Activated gamma-delta T cell (primary cell): ENCODE measurements around the gene BCR.
"Not testable (repeated sequence)": the region's sequence is repeated elsewhere in the genome, so short reads cannot be mapped to it uniquely, and the experiment has no call there.

Experiments
- DNase-seq: peaks from one replicate; lab custom pipeline; 2025; lab: John Stamatoyannopoulos, UW

Gene BCR

GRCh38 chr22:23289851-23290724 lies 109.8 kb downstream of the BCR start:
- DNase-seq = no peak

- DNase-seq = no peak
These were observed 111.6 kb downstream of the BCR start for GRCh38 chr22:23291806-23292452.

GRCh38 chr22:23292453-23293350 lies 112.4 kb downstream of the BCR start:
- no peak for DNase-seq

- no peak for DNase-seq
These were observed 113.4 kb downstream of the BCR start for GRCh38 chr22:23293720-23294119.

- no peak for DNase-seq
These were observed 113.9 kb downstream of the BCR start for GRCh38 chr22:23294221-23294620.

- no peak for DNase-seq
These were observed 120.2 kb downstream of the BCR start for GRCh38 chr22:23300476-23300875.

GRCh38 chr22:23301591-23301990 lies 121.3 kb downstream of the BCR start:
- no peak for DNase-seq

GRCh38 chr22:23302171-23303002 lies 122.1 kb downstream of the BCR start:
- DNase-seq = no peak

GRCh38 chr22:23305321-23305910 lies 125.1 kb downstream of the BCR start:
- DNase-seq = no peak

- DNase-seq = no peak
These were observed 125.6 kb downstream of the BCR start for GRCh38 chr22:23305922-23306374.

- DNase-seq = no peak
These were observed 126.2 kb downstream of the BCR start for GRCh38 chr22:23306438-23306921.

GRCh38 chr22:23306926-23307325 lies 126.6 kb downstream of the BCR start:
- DNase-seq = no peak

- DNase-seq = not testable (repeated sequence)
These were observed 127.2 kb downstream of the BCR start for GRCh38 chr22:23307511-23307910.

GRCh38 chr22:23309261-23309660 lies 129.0 kb downstream of the BCR start:
- not testable (repeated sequence) for DNase-seq

- DNase-seq = not testable (repeated sequence)
These were observed 130.3 kb downstream of the BCR start for GRCh38 chr22:23310443-23311097.

GRCh38 chr22:23311635-23312420 lies 131.5 kb downstream of the BCR start:
- DNase-seq = not testable (repeated sequence)

- no peak for DNase-seq
These were observed 133.7 kb downstream of the BCR start for GRCh38 chr22:23313791-23314567.

- no peak for DNase-seq
These were observed 135.1 kb downstream of the BCR start for GRCh38 chr22:23315341-23315917.
